Measurements from ENCODE around the gene CDH6.
A peak's percentile ranks its signal among the peaks of the same experiment; 100 is the strongest.

CDH6 gene

GRCh38 chr5:31237174-31237573, 43.7 kb downstream of the CDH6 start:
- H3K27ac ChIP-seq, result no peak overlapping the region
- TF ChIP-seq ZFX (IDR thresholded peaks at IDR 0.05), result no peak
- peak; percentile 23 for TF ChIP-seq CTCF (conservative IDR thresholded peaks at IDR 0.05)

GRCh38 chr5:31238497-31238896, 45.0 kb downstream of the CDH6 start:
- H3K27ac ChIP-seq, result no peak overlapping the region
- TF ChIP-seq ZFX (IDR thresholded peaks at IDR 0.05) (no peak), CTCF (conservative IDR thresholded peaks at IDR 0.05) (no peak)

GRCh38 chr5:31244921-31245320, 51.4 kb downstream of the CDH6 start:
- no peak overlapping the region for H3K27ac ChIP-seq
- no peak for TF ChIP-seq ZFX (IDR thresholded peaks at IDR 0.05)
- TF ChIP-seq CTCF (conservative IDR thresholded peaks at IDR 0.05), result no peak

GRCh38 chr5:31247381-31247780, 53.9 kb downstream of the CDH6 start:
- no peak overlapping the region for H3K27ac ChIP-seq
- TF ChIP-seq ZFX (IDR thresholded peaks at IDR 0.05) (no peak), CTCF (conservative IDR thresholded peaks at IDR 0.05) (no peak)

GRCh38 chr5:31250201-31250600, 56.7 kb downstream of the CDH6 start:
- no peak overlapping the region for H3K27ac ChIP-seq
- TF ChIP-seq ZFX (IDR thresholded peaks at IDR 0.05) (no peak), CTCF (conservative IDR thresholded peaks at IDR 0.05) (no peak)

DNA sequence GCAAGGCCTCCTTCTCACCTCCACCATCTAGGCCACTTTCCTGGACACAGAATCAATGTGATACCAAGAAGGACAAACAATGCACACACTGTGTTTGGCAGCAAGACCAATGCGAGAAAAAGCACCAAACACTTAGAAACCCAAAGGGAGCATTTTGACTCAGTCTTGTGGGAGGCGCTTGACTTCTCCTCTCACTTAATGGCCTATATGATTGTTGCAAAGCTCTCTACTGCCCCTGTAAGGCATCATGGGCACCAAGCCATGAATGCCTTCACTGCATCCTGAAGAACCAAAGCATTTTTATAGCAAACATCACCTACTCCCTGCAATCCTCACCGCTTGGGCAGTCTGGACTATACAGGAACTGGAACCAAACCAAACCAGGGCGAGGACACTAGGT, 57.5 kb downstream of the CDH6 start:
- H3K27ac ChIP-seq, result no peak overlapping the region
- TF ChIP-seq CTCF (conservative IDR thresholded peaks at IDR 0.05), result no peak
- no peak for TF ChIP-seq ZFX (IDR thresholded peaks at IDR 0.05)

- no peak for TF ChIP-seq CTCF (conservative IDR thresholded peaks at IDR 0.05)
- TF ChIP-seq ZFX (IDR thresholded peaks at IDR 0.05), result no peak
- no peak overlapping the region for H3K27ac ChIP-seq
These were observed 61.6 kb downstream of the CDH6 start for GRCh38 chr5:31255041-31255440.

All from C4-2B (cell line).